Measurements from ENCODE around the gene EMP3. TPM values are rescaled to one million over a fixed set of nuclear protein-coding genes. Genes with fewer than 3 reads are reported as not detected.

The EMP3 gene
- total and polyA plus RNA-seq, 10 donors, result 33.2 to 149 (median 86.8) TPM

DNA sequence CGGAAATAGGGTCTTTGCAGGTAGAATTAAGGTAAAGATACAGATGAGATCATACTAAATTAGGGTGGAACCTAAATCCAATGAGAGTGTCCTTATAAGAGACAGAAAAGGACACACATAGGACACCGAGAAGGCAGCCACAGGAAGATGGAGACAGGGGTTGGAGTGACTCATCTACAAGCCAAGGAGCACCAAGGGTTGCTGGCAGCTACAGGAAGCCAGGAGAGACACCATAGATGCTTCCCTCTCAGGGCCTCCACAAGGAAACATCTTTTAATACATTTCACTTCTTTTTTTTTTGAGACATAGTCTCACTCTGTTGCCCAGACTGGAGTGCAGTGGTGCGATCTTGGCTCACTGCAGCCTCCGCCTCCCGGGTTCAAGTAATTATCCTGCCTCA is 28.3 kb downstream of the EMP3 start:
- 86 to 96% (median 91%) methylated on average over 5 of the region's 5 CpGs for WGBS, 5 donors
- H3K4me1 ChIP-seq, result peaks cover 0 to 3% (median 0%) of the 10 kb centered on the region in 6 donors
- no peak for DNase-seq
- H3K9me3 ChIP-seq, result no peaks in the 10 kb centered on the region
- H3K27ac ChIP-seq, result no peak overlapping the region
- intact Hi-C loops (cut with DNase I; ENCODE audit: low total_unique reads), result no loop called here
- no peaks in the 10 kb centered on the region for H3K27me3 ChIP-seq (replicated peaks in 1 of 7)
- H3K4me3 ChIP-seq, result no peak overlapping the region
- TF ChIP-seq, protein P1, sequence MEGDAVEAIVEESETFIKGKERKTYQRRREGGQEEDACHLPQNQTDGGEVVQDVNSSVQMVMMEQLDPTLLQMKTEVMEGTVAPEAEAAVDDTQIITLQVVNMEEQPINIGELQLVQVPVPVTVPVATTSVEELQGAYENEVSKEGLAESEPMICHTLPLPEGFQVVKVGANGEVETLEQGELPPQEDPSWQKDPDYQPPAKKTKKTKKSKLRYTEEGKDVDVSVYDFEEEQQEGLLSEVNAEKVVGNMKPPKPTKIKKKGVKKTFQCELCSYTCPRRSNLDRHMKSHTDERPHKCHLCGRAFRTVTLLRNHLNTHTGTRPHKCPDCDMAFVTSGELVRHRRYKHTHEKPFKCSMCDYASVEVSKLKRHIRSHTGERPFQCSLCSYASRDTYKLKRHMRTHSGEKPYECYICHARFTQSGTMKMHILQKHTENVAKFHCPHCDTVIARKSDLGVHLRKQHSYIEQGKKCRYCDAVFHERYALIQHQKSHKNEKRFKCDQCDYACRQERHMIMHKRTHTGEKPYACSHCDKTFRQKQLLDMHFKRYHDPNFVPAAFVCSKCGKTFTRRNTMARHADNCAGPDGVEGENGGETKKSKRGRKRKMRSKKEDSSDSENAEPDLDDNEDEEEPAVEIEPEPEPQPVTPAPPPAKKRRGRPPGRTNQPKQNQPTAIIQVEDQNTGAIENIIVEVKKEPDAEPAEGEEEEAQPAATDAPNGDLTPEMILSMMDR (IDR thresholded peaks at IDR 0.05 in 8 of 11, conservative IDR thresholded peaks at IDR 0.05 in 3 of 11), result no peak
- TF ChIP-seq POLR2A (IDR thresholded peaks at IDR 0.05), result no peak
- TF ChIP-seq POLR2AphosphoS5 (IDR thresholded peaks at IDR 0.05), result no peak
- H3K36me3 ChIP-seq, result peaks cover 0 to 11% (median 0%) of the 10 kb centered on the region in 6 donors

DNA sequence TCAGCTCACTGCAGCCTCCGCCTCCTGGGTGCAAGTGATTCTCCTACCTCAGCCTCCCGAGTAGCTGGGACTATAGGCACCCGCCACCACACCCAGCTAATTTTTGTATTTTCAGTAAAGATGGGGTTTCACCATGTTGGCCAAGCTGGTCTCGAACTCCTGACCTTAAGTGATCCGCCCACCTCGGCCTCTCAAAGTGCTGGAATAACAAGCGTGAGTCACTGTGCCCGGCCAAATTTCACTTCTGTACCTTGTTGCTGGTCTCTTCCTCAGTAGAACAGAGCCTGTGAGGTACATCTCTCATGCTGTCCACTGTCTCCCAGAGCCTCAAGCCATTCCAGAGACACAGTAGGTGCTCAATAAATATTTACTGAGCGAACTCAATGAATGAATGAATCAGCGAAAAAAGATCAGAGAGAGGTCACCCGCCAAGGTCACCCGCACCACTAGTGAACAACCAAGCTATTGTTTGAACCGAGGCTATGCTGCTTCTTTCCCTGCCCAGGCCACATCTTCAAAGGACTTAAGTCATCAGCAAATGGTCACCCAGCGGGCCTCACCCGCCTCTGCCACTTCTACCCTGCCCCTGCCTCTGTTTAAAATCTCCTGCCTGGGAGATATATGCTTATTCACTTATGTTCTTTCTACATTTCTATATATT is 29.1 kb downstream of the EMP3 start:
- Histone ChIP-seq H3K4me1 (peaks cover 0 to 3% (median 0%) of the 10 kb centered on the region in 6 donors), H3K27ac (no peak overlapping the region), H3K27me3 (replicated peaks in 1 of 7) (no peaks in the 10 kb centered on the region), H3K36me3 (peaks cover 0 to 17% (median 0%) of the 10 kb centered on the region in 6 donors), H3K4me3 (no peak overlapping the region), H3K9me3 (no peaks in the 10 kb centered on the region)
- WGBS, 5 donors, result 84 to 93% (median 93%) methylated on average over 15 of the region's 15 CpGs
- intact Hi-C loops (cut with DNase I; ENCODE audit: low total_unique reads), result no loop called here
- DNase-seq, result no peak
- TF ChIP-seq, protein P1 (IDR thresholded peaks at IDR 0.05 in 8 of 11, conservative IDR thresholded peaks at IDR 0.05 in 3 of 11), result no peak
- TF ChIP-seq POLR2AphosphoS5 (IDR thresholded peaks at IDR 0.05) (no peak), POLR2A (IDR thresholded peaks at IDR 0.05) (no peak)

DNA sequence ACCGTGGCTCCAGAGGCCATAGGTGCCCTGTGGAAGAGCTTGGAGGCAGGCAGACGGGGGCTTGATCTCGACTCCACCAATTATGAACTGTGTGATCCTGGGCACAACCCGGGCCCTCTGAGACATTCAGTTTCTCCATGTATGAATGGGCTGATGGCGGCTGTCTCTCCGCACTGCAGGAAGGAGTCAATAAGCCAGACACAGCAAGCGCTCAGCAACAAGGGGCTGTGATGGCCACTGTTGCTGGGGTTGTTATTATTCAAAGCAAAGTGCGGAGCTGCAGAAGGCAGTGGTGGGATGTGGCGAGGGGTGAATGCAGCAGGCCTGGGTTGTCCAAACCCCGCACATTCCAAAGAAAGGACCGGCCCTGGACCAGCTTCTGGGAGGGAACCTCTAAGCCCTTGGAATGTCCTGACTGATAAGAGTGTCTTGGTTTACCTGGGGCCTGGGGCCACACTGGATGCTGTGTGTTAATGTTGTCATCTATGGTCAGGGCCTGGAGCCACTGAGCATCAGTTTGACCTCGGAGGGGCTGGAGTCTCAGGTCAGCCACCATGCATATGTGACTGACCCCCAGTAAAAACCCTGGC is 30.1 kb downstream of the EMP3 start:
- intact Hi-C loops (cut with DNase I; ENCODE audit: low total_unique reads), result no loop called here
- Histone ChIP-seq H3K27me3 (replicated peaks in 1 of 7) (no peaks in the 10 kb centered on the region), H3K36me3 (peaks cover 0 to 23% (median 0%) of the 10 kb centered on the region in 6 donors), H3K9me3 (no peaks in the 10 kb centered on the region), H3K4me3 (no peak overlapping the region), H3K4me1 (peaks cover 0 to 3% (median 0%) of the 10 kb centered on the region in 6 donors), H3K27ac (no peak overlapping the region)
- no peak for DNase-seq
- 90 to 94% (median 93%) methylated on average over 9 to 12 of the region's 12 CpGs for WGBS, 5 donors
- TF ChIP-seq, protein P1 (IDR thresholded peaks at IDR 0.05 in 8 of 11, conservative IDR thresholded peaks at IDR 0.05 in 3 of 11), result no peak
- no peak for TF ChIP-seq POLR2AphosphoS5 (IDR thresholded peaks at IDR 0.05)
- no peak for TF ChIP-seq POLR2A (IDR thresholded peaks at IDR 0.05)

DNA sequence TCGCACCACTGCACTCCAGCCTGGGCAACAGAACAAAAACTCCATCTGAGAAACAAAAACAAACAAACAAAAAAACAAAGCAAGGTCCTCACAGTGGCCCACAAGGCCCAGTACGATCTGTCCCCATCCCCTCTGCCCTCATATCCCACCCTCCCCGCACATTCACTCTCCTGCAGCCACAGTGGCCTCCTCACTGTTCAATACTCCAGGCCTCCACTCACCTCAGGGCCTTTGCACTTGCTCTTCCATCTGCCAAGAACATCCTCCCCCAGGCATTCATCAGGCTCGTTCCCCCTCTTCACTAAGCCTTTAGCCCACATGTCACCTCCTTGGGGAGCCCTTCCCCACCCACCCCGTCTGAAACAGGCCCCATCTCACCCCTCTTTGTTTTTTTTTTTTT is 33.8 kb downstream of the EMP3 start:
- no peaks in the 10 kb centered on the region for H3K27me3 ChIP-seq (replicated peaks in 1 of 7)
- H3K4me3 ChIP-seq, result no peak overlapping the region
- WGBS, 5 donors, result 89 to 97% (median 94%) methylated on average over 5 of the region's 5 CpGs
- H3K4me1 ChIP-seq, result peaks cover 0 to 14% (median 12%) of the 10 kb centered on the region in 6 donors
- no peaks in the 10 kb centered on the region for H3K9me3 ChIP-seq
- intact Hi-C loops (cut with DNase I; ENCODE audit: low total_unique reads), result no loop called here
- H3K27ac ChIP-seq, result no peak overlapping the region
- no peak for DNase-seq
- no peak for TF ChIP-seq POLR2AphosphoS5 (IDR thresholded peaks at IDR 0.05)
- TF ChIP-seq, protein P1 (IDR thresholded peaks at IDR 0.05 in 8 of 11, conservative IDR thresholded peaks at IDR 0.05 in 3 of 11), result no peak
- H3K36me3 ChIP-seq, result peaks cover 0 to 26% (median 0%) of the 10 kb centered on the region in 6 donors

Data from spleen (tissue), 11 donors.